Neutrophil (primary cell): ENCODE data around the gene SNX3.
"Not testable (repeated sequence)": the region's sequence is repeated elsewhere in the genome, so short reads cannot be mapped to it uniquely, and the experiment has no call there.

Experiments used
- H3K27ac ChIP-seq: fragments of 200-600 bp; sonication (generic); 2 replicates; pipeline ENCODE4 v1.5.1; 2016; ENCODE audit warnings: mild to moderate bottlenecking, moderate library complexity
- H3K27me3 ChIP-seq: fragments of 200-600 bp; sonication (generic); 2 replicates; pipeline ENCODE4 v1.6.0; 2016; ENCODE audit warnings: mild to moderate bottlenecking
- H3K36me3 ChIP-seq: fragments of 200-600 bp; sonication (generic); 2 replicates; pipeline ENCODE4 v1.5.1; 2017
- H3K4me1 ChIP-seq, 2 experiments: fragments of 200-600 bp in 1 of 2; sonication (generic) in 1 of 2; 1 replicate in 1 of 2; 2 replicates in 1 of 2; pipeline versions ENCODE4 v1.5.1 to v1.6.1; 2013 to 2016; ENCODE audit warnings: low read depth in 1 of 2, low read length in 1 of 2, mild to moderate bottlenecking in 1 of 2, moderate library complexity in 1 of 2; ENCODE audit not compliant: control insufficient read depth in 1 of 2, insufficient read depth in 1 of 2
- H3K4me3 ChIP-seq, 2 experiments: fragments of 200-600 bp in 1 of 2; sonication (generic) in 1 of 2; 1 replicate in 1 of 2; 2 replicates in 1 of 2; pipeline ENCODE4 v1.5.1; 2013 to 2016; ENCODE audit warnings: low read depth in 1 of 2, low read length in 1 of 2, mild to moderate bottlenecking in 1 of 2, moderate library complexity in 1 of 2
- H3K9me3 ChIP-seq: fragments of 200-600 bp; sonication (generic); 2 replicates; pipeline ENCODE4 v1.5.1; 2016
- CTCF ChIP-seq: fragments of 200-600 bp; sonication (generic); IDR thresholded peaks from 2 replicates; pipeline ENCODE4 v1.5.1; 2016; ENCODE audit warnings: antibody characterized with exemption

The SNX3 gene

GRCh38 chr6:108294727-108295625 is 34.1 kb upstream of the SNX3 start, which contains the start of gene AFG1L:
AFG1L (plus strand) TSS chr6:108295054; CDS start chr6:108295080, 26 bp downstream.
- Histone ChIP-seq H3K27ac (peak within 1 kb of the TSS; percentile 86), H3K36me3 (no peaks in the 10 kb centered on the region), H3K4me1 (peaks cover 11 to 17% of the 10 kb centered on the region in 2 experiments), H3K9me3 (no peaks in the 10 kb centered on the region), H3K27me3 (no peaks in the 10 kb centered on the region), H3K4me3 (peak within 1 kb of the TSS; percentile 76 to 95)
- peak; percentile 28 for TF ChIP-seq CTCF

GRCh38 chr6:108294297-108294726 is 33.5 kb upstream of the SNX3 start:
- Histone ChIP-seq H3K9me3 (no peaks in the 10 kb centered on the region), H3K27me3 (no peaks in the 10 kb centered on the region), H3K4me1 (peaks cover 11 to 17% of the 10 kb centered on the region in 2 experiments), H3K27ac (peak overlapping the region; percentile 86), H3K36me3 (no peaks in the 10 kb centered on the region), H3K4me3 (peak overlapping the region; percentile 76 to 95)
- no peak for TF ChIP-seq CTCF

GRCh38 chr6:108293527-108294296 is 32.9 kb upstream of the SNX3 start:
- Histone ChIP-seq H3K27me3 (no peaks in the 10 kb centered on the region), H3K4me1 (peaks cover 11 to 17% of the 10 kb centered on the region in 2 experiments), H3K36me3 (no peaks in the 10 kb centered on the region), H3K4me3 (peak overlapping the region; percentile 76 to 95), H3K27ac (peak overlapping the region; percentile 86), H3K9me3 (no peaks in the 10 kb centered on the region)
- TF ChIP-seq CTCF: no peak

GRCh38 chr6:108292561-108292960 is 31.7 kb upstream of the SNX3 start:
- not testable (repeated sequence) for H3K27me3 ChIP-seq, H3K9me3 ChIP-seq, H3K4me3 ChIP-seq, H3K36me3 ChIP-seq, H3K27ac ChIP-seq
- peaks cover 11 to 17% of the 10 kb centered on the region in 2 experiments for H3K4me1 ChIP-seq

GRCh38 chr6:108291091-108291490 is 30.3 kb upstream of the SNX3 start:
- H3K4me3 ChIP-seq: no peak overlapping the region
- H3K9me3 ChIP-seq: no peaks in the 10 kb centered on the region
- H3K27ac ChIP-seq: no peak overlapping the region
- TF ChIP-seq CTCF: no peak
- H3K4me1 ChIP-seq: peaks cover 11 to 17% of the 10 kb centered on the region in 2 experiments
- H3K27me3 ChIP-seq: no peaks in the 10 kb centered on the region
- H3K36me3 ChIP-seq: no peaks in the 10 kb centered on the region
